Measurements from ENCODE around the gene TRAF3.
"Not testable (repeated sequence)": the region's sequence is repeated elsewhere in the genome, so short reads cannot be mapped to it uniquely, and the experiment has no call there.

TRAF3 gene

GRCh38 chr14:102866982-102867761 lies 89.9 kb downstream of the TRAF3 start:
- DNase-seq (ENCODE audit: low spot score): no peak

- peak; percentile 23 for DNase-seq (ENCODE audit: low spot score)
Observed at GRCh38 chr14:102867826-102868580, 90.8 kb downstream of the TRAF3 start.

GRCh38 chr14:102868956-102869547 lies 91.8 kb downstream of the TRAF3 start:
- DNase-seq (ENCODE audit: low spot score): no peak

GRCh38 chr14:102870246-102870645 lies 93.0 kb downstream of the TRAF3 start:
- DNase-seq (ENCODE audit: low spot score): no peak

GRCh38 chr14:102870994-102871831 lies 94.0 kb downstream of the TRAF3 start:
- no peak for DNase-seq (ENCODE audit: low spot score)

- DNase-seq (ENCODE audit: low spot score): no peak
Observed at GRCh38 chr14:102872020-102872419, 94.8 kb downstream of the TRAF3 start.

GRCh38 chr14:102873131-102873530 lies 95.9 kb downstream of the TRAF3 start:
- no peak for DNase-seq (ENCODE audit: low spot score)

- DNase-seq (ENCODE audit: low spot score): peak; percentile 60
Observed at GRCh38 chr14:102873546-102874061, 96.4 kb downstream of the TRAF3 start.

GRCh38 chr14:102875652-102876051 lies 98.4 kb downstream of the TRAF3 start:
- DNase-seq (ENCODE audit: low spot score): no peak

- not testable (repeated sequence) for DNase-seq (ENCODE audit: low spot score)
Observed at GRCh38 chr14:102877511-102877910, 100.3 kb downstream of the TRAF3 start.

- DNase-seq (ENCODE audit: low spot score): no peak
Observed at GRCh38 chr14:102878174-102878969, 101.1 kb downstream of the TRAF3 start.

- peak; percentile 53 for DNase-seq (ENCODE audit: low spot score)
Observed at GRCh38 chr14:102878970-102879460, 101.8 kb downstream of the TRAF3 start.

GRCh38 chr14:102882226-102882906 lies 105.1 kb downstream of the TRAF3 start:
- DNase-seq (ENCODE audit: low spot score): no peak

- DNase-seq (ENCODE audit: low spot score): no peak
Observed at GRCh38 chr14:102883089-102883541, 105.9 kb downstream of the TRAF3 start.

- DNase-seq (ENCODE audit: low spot score): no peak
Observed at GRCh38 chr14:102883554-102883953, 106.3 kb downstream of the TRAF3 start.

- no peak for DNase-seq (ENCODE audit: low spot score)
Observed at GRCh38 chr14:102885737-102886447, 108.6 kb downstream of the TRAF3 start.

GRCh38 chr14:102888748-102889147 lies 111.5 kb downstream of the TRAF3 start:
- DNase-seq (ENCODE audit: low spot score): no peak

- no peak for DNase-seq (ENCODE audit: low spot score)
Observed at GRCh38 chr14:102889615-102890014, 112.4 kb downstream of the TRAF3 start.

- DNase-seq (ENCODE audit: low spot score): no peak
Observed at GRCh38 chr14:102891111-102891510, 113.9 kb downstream of the TRAF3 start.

All from HuH-7 (cell line).